Left forelimb (tissue), 1 donor: Measurements from ENCODE around the gene SHH.

Experiments
- DNase-seq: peaks from one replicate; pipeline ENCODE4 v3.0.0-alpha.2; 2018; ENCODE audit warnings: low spot score

Gene SHH

GRCh38 chr7:155806096-155806871 is 6.0 kb downstream of the SHH start:
- DNase-seq: no peak

- no peak for DNase-seq
Measured at GRCh38 chr7:155805826-155806095, 6.5 kb downstream of the SHH start.

DNA sequence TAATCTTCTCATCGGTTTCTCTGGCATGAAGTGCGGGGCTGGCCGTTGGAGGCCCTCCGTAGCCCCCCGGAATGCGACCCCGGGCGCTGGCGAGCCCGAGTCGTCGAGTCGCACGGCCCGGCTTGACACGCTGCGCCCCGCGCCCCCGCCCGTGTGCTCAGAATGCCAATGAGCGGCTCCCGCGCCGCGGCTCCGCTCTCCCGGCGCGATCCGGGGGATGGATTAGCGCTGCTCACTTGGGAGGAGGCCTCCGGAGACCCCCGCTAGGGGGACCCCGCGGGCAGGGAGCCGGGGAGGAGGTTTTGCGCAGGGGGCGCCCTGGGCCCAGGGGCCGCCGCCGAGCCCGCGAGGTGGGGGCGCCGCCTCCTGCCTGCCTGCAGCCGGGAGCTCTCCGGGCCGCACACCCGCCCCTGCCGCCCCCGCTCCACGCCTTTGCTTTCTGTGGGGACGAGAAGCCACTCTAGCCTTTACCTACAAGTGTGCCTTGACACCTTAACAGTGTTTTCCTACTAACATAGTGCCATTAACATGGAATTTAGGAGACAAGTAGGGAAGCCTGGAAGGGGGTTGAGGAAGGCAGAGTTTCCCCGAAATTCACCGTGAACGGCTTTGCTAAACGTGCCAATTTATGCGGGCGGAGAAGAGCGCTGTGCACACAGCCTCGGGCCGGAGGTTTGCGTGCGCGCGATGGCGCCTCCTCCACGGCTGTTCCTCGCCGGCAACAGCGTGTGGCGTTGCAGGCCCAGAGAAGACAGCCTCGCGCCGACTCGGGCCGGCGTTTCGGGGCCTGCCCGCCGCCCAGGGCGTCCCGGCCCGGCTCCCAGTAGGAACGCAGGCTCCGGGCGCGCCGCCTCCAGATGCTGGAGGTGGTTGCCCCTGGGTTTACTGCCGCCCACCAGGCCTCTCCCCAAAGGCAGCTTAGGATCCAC is 7.1 kb downstream of the SHH start:
- DNase-seq: no peak

DNA sequence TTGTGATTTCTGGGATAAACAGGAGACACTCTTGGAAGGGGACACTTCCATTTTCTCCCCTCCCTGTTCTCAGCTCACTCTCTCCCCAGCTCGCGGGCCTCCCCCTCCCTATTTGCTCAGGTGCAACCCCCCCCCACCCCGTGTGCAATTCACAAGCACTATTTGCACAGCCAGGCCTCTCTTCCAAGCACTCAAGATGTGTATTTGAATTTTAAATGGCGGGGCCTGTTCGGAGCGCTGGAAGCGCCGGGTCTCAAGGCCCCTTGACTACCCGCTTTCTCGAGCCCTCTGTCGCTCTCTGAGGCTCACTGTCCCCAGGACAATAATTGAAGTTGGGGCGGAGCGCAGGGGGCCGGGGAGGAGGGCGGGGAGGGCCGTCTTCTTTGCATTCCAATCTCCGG is 7.8 kb downstream of the SHH start:
- no peak for DNase-seq

DNA sequence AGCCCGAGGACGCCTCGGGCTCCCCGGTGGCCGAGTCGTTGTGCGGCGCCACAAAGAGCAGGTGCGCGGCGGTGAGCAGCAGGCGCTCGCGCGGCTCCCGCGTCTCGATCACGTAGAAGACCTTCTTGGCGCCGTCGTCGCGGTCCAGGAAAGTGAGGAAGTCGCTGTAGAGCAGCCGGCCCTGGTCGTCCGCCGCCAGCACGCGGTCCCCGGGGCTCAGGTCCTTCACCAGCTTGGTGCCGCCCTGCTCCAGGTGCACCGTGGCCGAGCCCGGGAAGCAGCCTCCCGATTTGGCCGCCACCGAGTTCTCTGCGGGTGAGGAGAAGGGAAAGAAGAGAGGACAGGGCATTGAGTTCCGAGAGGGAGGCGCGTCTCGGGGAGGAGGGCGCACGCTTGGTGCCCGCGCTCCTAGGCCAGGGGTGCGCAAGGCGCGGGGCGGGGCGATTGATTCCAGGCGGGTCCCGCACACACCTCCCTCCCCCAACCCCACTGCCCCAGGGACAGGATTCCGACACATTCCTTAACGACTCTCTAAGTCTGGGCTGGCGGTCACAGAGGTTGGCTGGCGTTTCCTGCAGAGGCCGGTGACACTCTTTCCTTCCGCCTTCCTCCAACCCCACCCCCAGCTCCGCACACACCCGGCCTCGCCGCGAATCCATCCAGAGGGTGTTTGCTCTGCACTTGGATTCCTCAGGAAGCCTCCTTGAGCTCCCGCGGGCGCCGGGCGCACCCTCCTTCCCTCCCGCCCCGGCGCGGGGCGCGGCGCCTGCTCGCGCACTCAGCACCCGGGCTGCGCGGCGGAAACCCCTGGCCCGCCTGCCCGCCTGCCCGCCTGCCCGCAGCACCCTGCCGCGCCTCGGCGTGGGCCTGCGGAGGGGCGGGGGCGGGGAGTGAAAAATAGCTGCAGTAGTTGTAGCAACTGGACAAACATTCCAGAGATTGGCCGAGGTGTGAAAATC is 8.6 kb downstream of the SHH start:
- DNase-seq: no peak

GRCh38 chr7:155802906-155803417 is 9.3 kb downstream of the SHH start:
- no peak for DNase-seq

- no peak for DNase-seq
Measured at GRCh38 chr7:155802291-155802690, 10.0 kb downstream of the SHH start.

DNA sequence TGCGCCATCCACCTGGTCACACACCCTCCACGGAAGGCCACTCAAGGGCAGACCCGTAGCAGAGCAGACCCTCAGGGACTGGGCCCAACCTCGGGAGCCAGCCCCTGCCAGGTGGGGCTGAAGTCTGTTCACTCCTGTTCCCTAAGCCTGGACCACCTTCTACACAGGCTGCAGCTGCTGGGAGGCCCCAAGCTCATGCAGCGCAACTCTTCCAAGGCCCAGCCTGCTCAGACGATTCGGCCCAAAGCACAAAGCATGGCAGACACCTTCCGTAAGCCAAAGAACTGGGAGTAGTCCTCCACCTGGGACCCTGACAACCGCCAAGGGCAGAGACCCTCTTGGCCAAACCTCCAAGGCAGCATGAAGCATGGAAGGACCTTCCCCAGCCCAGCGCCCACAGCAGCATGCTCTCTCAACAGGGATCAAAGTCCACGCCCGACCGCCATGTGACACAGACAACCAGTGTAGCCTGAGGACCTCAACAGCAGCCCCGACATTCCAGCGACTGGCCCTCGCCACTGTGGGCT is 11.5 kb downstream of the SHH start:
- no peak for DNase-seq

DNA sequence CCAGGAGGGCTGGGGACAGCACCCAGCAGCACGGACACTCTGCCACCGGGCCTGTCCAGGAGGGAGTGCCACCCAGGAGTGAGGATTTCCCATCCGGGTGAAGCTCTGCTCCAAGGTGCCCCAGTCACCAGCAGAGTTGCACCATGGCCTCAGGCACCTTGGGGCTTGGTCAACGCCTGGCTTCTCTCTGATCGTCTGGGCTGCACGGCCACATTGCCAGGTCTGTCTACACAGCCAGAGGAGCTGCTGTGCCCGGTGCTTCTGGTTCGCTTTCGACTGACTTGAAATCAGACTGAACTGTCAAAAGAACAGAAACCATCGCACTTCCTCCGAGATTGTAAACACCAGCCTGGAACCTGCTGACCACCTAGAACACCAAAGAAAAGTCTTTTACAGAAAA is 12.0 kb downstream of the SHH start:
- no peak for DNase-seq

- no peak for DNase-seq
Measured at GRCh38 chr7:155799514-155799913, 12.7 kb downstream of the SHH start.

GRCh38 chr7:155798673-155799439 is 13.4 kb downstream of the SHH start:
- no peak for DNase-seq

- no peak for DNase-seq
Measured at GRCh38 chr7:155797262-155798250, 14.7 kb downstream of the SHH start.

DNA sequence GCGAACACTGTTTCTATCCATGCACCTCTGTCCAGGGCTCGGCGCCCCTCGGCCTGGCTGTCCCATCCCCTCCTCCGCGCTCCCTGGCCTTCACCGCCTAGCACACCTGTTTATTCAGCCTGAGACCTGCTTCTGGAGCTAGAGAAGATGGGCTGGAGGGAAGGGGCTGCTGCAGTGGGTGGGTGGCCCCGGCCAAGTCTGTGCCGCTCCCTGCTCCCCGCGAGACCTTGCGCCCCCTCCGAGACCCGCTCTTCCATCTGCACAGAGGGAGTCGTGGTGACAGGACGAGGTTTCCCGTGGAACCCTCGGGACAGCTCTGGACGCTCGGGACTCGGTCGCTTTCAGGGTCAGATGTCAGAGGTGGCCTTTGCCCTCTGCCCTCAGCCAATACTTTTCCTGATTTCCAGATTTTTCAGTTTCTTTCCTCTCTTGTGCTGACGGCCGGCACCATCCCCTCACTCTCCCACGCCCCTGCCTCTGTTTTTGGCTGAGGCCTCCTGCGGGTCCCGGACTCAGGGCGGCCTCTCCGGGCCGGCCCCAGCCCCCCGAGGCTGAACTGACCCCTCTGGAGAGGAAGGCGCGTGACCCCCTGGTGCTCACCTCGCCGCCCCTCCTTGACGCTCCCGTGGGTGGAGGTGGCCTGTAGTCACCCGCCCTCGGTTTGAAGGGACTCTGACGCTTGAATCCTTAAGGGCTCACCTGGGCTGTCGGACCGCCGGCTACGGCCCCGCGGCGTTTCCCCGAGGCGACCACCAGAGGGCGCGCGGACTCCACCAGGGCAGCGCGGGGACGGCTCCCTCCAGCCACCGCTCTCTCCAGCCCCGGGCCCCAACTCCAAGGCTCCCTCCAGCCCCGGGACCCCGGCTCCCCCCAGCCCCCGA is 15.6 kb downstream of the SHH start:
- peak; percentile 80 for DNase-seq

- DNase-seq: no peak
Measured at GRCh38 chr7:155795951-155796350, 16.3 kb downstream of the SHH start.

- DNase-seq: no peak
Measured at GRCh38 chr7:155795401-155795800, 16.9 kb downstream of the SHH start.

GRCh38 chr7:155794196-155794595 is 18.1 kb downstream of the SHH start:
- DNase-seq: no peak

- DNase-seq: no peak
Measured at GRCh38 chr7:155793720-155794119, 18.5 kb downstream of the SHH start.

- no peak for DNase-seq
Measured at GRCh38 chr7:155792999-155793560, 19.2 kb downstream of the SHH start.
